HepG2 (cell line): ENCODE measurements around the gene SULT6B1. TPM values are rescaled to one million over a fixed set of nuclear protein-coding genes. Genes with fewer than 3 reads are reported as not detected.

ENCODE experiments used
- ATAC-seq: fragments of 200-7000 bp; cut with Tn5 transposase; 3 replicates; pipeline ENCODE4 v1.9.1; 2020; ENCODE audit warnings: mild to moderate bottlenecking, moderate library complexity
- BruUV-seq: library from RNA; stranded (reverse); fragments of 400-500 nt; replicated peaks from 2 replicates; lab custom pipeline; 2021; lab: Mats Ljungman, UMichigan
- CTCF ChIA-PET: fragments of 300-600 bp; formaldehyde crosslinking; extraction: SDS; loops from one replicate; lab custom pipeline; 2021; ENCODE audit warnings: low total read pairs, inconsistent platforms, low intra/inter-chr PET ratio; lab: Yijun Ruan, JAX
- POLR2A ChIA-PET: fragments of 350-600 bp; sonication (Branson Sonifier 250); formaldehyde crosslinking; loops from one replicate; lab custom pipeline; 2020; ENCODE audit warnings: antibody characterized with exemption, inconsistent platforms; lab: Yijun Ruan, JAX
- DNase-seq: peaks from one replicate; pipeline ENCODE4 v3.0.0-alpha.2; 2015; ENCODE audit warnings: low spot score
- FAIRE-seq: peaks from 3 replicates; lab custom pipeline; 2011; peaks lifted over from hg19 to GRCh38; lab: Jason Lieb, UNC
- H2AFZ ChIP-seq: one replicate; pipeline ENCODE4 v1.6.1; 2011; ENCODE audit warnings: low read length, inconsistent platforms
- H3K27ac ChIP-seq: fragments of 300-600 bp; 3 replicates; pipeline ENCODE4 v1.8.0; 2011; ENCODE audit warnings: mixed run types, mild to moderate bottlenecking, mixed read lengths, low read length, inconsistent platforms; ENCODE audit not compliant: insufficient read depth; ENCODE audit errors: extremely low read length
- H3K27me3 ChIP-seq, 2 experiments: fragments of 200-600 bp in 1 of 2; 2 replicates in 1 of 2; 3 replicates in 1 of 2; pipeline versions ENCODE4 v1.6.0 to v1.8.0; 2011; ENCODE audit warnings: low read length in 2 of 2, mild to moderate bottlenecking in 2 of 2, moderate library complexity in 2 of 2, inconsistent platforms in 1 of 2; ENCODE audit not compliant: insufficient read depth in 2 of 2, control insufficient read depth in 1 of 2
- H3K36me3 ChIP-seq, 2 experiments: fragments of 200-600 bp in 1 of 2; replicated peaks in 1 of 2; 2 replicates in 1 of 2; 3 replicates in 1 of 2; pipeline versions ENCODE4 v1.5.1 to v1.8.0; 2011; ENCODE audit warnings: low read length in 2 of 2, inconsistent platforms in 1 of 2; ENCODE audit not compliant: insufficient read depth in 2 of 2, control insufficient read depth in 1 of 2
- H3K4me1 ChIP-seq: 2 replicates; pipeline ENCODE4 v1.5.1; 2012; ENCODE audit warnings: low read length, inconsistent platforms; ENCODE audit not compliant: insufficient read depth
- H3K4me2 ChIP-seq: 2 replicates; pipeline ENCODE4 v1.6.0; 2011; ENCODE audit warnings: low read depth, low read length, inconsistent platforms
- H3K4me3 ChIP-seq, 3 experiments: fragments of 200-600 bp in 1 of 3; sonication (generic), shearing (Covaris generic) in 1 of 3; replicated peaks in 1 of 3; 2 replicates each; pipeline ENCODE4 v1.5.1; 2011 to 2016; ENCODE audit warnings: low read length in 3 of 3, inconsistent platforms in 2 of 3, low read depth in 2 of 3, mild to moderate bottlenecking in 2 of 3, control low read depth in 1 of 3, mixed read lengths in 1 of 3; ENCODE audit not compliant: insufficient read depth in 1 of 3
- H3K79me2 ChIP-seq: one replicate; pipeline ENCODE4 v1.6.1; 2011; ENCODE audit warnings: low read length, inconsistent platforms; ENCODE audit not compliant: insufficient read depth
- H3K9ac ChIP-seq: 2 replicates; pipeline ENCODE4 v1.6.0; 2011; ENCODE audit warnings: mild to moderate bottlenecking, low read depth, low read length, inconsistent platforms; ENCODE audit not compliant: insufficient read depth
- H3K9me3 ChIP-seq: 2 replicates; pipeline ENCODE4 v1.5.1; 2012; ENCODE audit warnings: mild to moderate bottlenecking, low read length
- H4K20me1 ChIP-seq: 2 replicates; pipeline ENCODE4 v1.6.0; 2011; ENCODE audit warnings: inconsistent platforms, mild to moderate bottlenecking, low read length, moderate library complexity; ENCODE audit not compliant: insufficient read depth
- ATRX ChIP-seq: sonication (generic); formaldehyde crosslinking; IDR thresholded peaks from 2 replicates; pipeline ENCODE4 v1.4.0; 2020; ENCODE audit warnings: missing genetic modification reagents, borderline replicate concordance
- BCL3 ChIP-seq: sonication (generic); formaldehyde crosslinking; IDR thresholded peaks from 2 replicates; pipeline ENCODE4 v1.5.1; 2020; ENCODE audit warnings: mild to moderate bottlenecking, missing genetic modification reagents, moderate library complexity
- HHEX ChIP-seq: IDR thresholded peaks from 2 replicates; pipeline ENCODE4 v1.6.1; 2016; ENCODE audit warnings: control low read depth
- NR2F6 ChIP-seq, 2 experiments: IDR thresholded peaks; 2 replicates each; pipeline ENCODE4 v1.6.1; 2016; ENCODE audit warnings: antibody characterized with exemption in 1 of 2, mild to moderate bottlenecking in 1 of 2
- POLR2AphosphoS5 ChIP-seq: IDR thresholded peaks from 2 replicates; pipeline ENCODE4 v1.6.1; 2012; ENCODE audit warnings: low read depth, low read length
- TGIF2 ChIP-seq: IDR thresholded peaks from 2 replicates; pipeline ENCODE4 v1.6.1; 2016; ENCODE audit warnings: control low read depth, missing compliant biosample characterization
- TSC22D2 ChIP-seq: sonication (generic); formaldehyde crosslinking; IDR thresholded peaks from 2 replicates; pipeline ENCODE4 v1.5.1; 2020; ENCODE audit warnings: missing genetic modification reagents, mild to moderate bottlenecking, borderline replicate concordance
- U2AF1 ChIP-seq: fragments of 200-400 bp; formaldehyde crosslinking; optimal IDR thresholded peaks from 2 replicates; pipeline ENCODE3; 2017; ENCODE audit warnings: mild to moderate bottlenecking, low read depth, low read length
- ZFAT ChIP-seq: sonication (generic); formaldehyde crosslinking; conservative IDR thresholded peaks from 2 replicates; pipeline ENCODE4 v1.8.1; 2023; ENCODE audit warnings: missing genetic modification reagents, inconsistent platforms
- ZMYM4 ChIP-seq: sonication (generic); formaldehyde crosslinking; IDR thresholded peaks from 2 replicates; pipeline ENCODE4 v1.8.1; 2023; ENCODE audit warnings: mild to moderate bottlenecking, missing genetic modification reagents
- ZNF547 ChIP-seq: sonication (generic); formaldehyde crosslinking; IDR thresholded peaks from 2 replicates; pipeline ENCODE4 v1.5.1; 2020; ENCODE audit warnings: mild to moderate bottlenecking, missing genetic modification reagents
- ZNF607 ChIP-seq: sonication (generic); formaldehyde crosslinking; IDR thresholded peaks from 2 replicates; pipeline ENCODE4 v1.5.1; 2020; ENCODE audit warnings: missing genetic modification reagents, mild to moderate bottlenecking, borderline replicate concordance
- ZNF83 ChIP-seq: sonication (generic); formaldehyde crosslinking; IDR thresholded peaks from 2 replicates; pipeline ENCODE4 v1.4.0; 2020; ENCODE audit warnings: missing genetic modification reagents, mild to moderate bottlenecking, borderline replicate concordance
- WGBS: methylation state at CpG from one replicate; pipeline ENCODE4 v1.1.6; 2017; ENCODE audit warnings: low lambda C conversion rate; 5-methylcytosine and 5-hydroxymethylcytosine counted together
- in situ Hi-C: cut with HindIII; loops from 2 replicates; pipeline ENCODE4 v1.10.0; 2017; ENCODE audit warnings: low pct_unique_long_range_greater_than_20kb; ENCODE audit not compliant: extremely low pct_ligation_motif_present
- intact Hi-C: fragments of 100-400 bp; cut with micrococcal nuclease; formaldehyde crosslinking; loops from one replicate; pipeline ENCODE4 v1.10.0; 2022; ENCODE audit not compliant: unreplicated experiment
- polyA plus RNA-seq, 8 experiments: library from polyadenylated mRNA; depleted of rRNA in 3 of 8; stranded (reverse) in 7 of 8; unstranded in 1 of 8; fragments of >200 nt; fragmentation: Illumina TruSeq in 4 of 8; extraction: Trizol in 4 of 8; gene quantifications; 2 replicates each; pipeline versions ENCODE4 v1.2.1 to v1.2.3, GENCODE V29; 2011 to 2016; ENCODE audit warnings: low read depth in 4 of 8, missing spikeins in 1 of 8, mixed read lengths in 1 of 8; ENCODE audit not compliant: insufficient read depth in 1 of 8
- total RNA-seq, 5 experiments: library from RNA; depleted of rRNA; stranded (reverse); fragments of >200 nt; fragmentation: Illumina TruSeq; extraction: Trizol; gene quantifications; 2 replicates each; pipeline ENCODE4 v1.2.3, GENCODE V29; 2016; ENCODE audit warnings: low read depth in 1 of 5
- TF ChIP-seq, protein P1 (sequence below): sonication (generic); formaldehyde crosslinking; conservative IDR thresholded peaks from 2 replicates; pipeline ENCODE4 v1.4.0; 2020; ENCODE audit warnings: mild to moderate bottlenecking, missing genetic modification reagents, moderate library complexity
- TF ChIP-seq, protein P2 (sequence below): IDR thresholded peaks from 2 replicates; pipeline ENCODE4 v1.4.0; 2020; ENCODE audit warnings: mild to moderate bottlenecking, missing genetic modification reagents

The SULT6B1 gene
- total and polyA plus RNA-seq, 2 of the 13 experiments (the other 11 are each of a cell fraction or from before 2014, with no cell fraction given): not detected

DNA sequence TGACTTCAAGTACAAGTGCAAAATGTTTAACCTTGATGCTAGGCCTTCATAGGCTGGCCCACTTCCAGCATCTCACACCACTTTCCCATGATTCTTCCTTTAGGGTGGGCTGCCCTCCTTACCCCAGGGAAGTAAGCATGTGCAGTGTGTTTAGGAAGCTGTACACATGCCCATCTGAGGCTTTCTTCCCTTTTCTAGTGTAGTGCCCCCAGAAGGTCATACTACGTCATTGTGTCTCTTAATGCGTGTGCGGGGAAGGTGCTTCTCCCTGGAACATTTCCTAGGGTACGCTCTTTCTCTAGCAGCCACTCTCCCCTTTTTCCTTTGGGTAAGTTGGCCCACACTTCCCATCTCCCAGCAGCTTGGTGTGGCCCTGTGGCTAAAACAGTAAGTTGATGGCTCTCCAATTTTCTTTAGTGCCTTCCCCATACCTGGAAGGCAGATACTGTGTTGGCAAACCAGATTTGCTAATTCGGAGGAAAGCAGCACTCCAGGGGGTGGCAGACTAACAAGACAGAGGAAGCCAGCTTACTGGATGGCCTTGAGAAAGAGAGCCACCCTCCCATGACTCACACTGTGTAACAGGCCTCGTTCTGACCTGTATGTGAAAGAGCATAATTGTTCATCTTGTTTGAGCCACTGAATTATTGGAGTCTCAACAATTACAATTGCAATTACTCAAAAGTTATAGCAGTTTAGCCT, 1.1 kb upstream of the SULT6B1 start:
- no peak overlapping the region for H2AFZ ChIP-seq
- no peak overlapping the region for H3K9ac ChIP-seq
- H3K27me3 ChIP-seq: peaks cover 3 to 23% of the 10 kb centered on the region in 2 experiments; a peak in 3 of 5 replicates
- no peaks in the 10 kb centered on the region for H3K79me2 ChIP-seq
- H3K9me3 ChIP-seq: no peaks in the 10 kb centered on the region
- H3K4me3 ChIP-seq: 0 out of 6 replicates have a peak overlapping the region, but pooled peaks of 2 of the 3 experiments have one; percentile 4 to 7
- DNase-seq (peak; percentile 90), ATAC-seq (peak; percentile 98), FAIRE-seq (peak; percentile 99)
- H3K4me2 ChIP-seq: peak overlapping the region; percentile 62
- H3K27ac ChIP-seq: no peak overlapping the region
- BruUV-seq: no TSS peak
- H4K20me1 ChIP-seq: no peaks in the 10 kb centered on the region
- H3K36me3 ChIP-seq: no peaks in the 10 kb centered on the region
- intact Hi-C loops: loop anchor here (1.0 kb wide), 1 partner anchor 21 kb away; no protein-coding TSS in a partner anchor
- in situ Hi-C loops: no loop called here
- peaks cover 21% of the 10 kb centered on the region for H3K4me1 ChIP-seq
- 41% methylated on average over 6 of the region's 6 CpGs for WGBS
- CTCF ChIA-PET: no interaction called here
- POLR2A ChIA-PET: interaction anchor here (0.8 to 2.9 kb wide), 4 partner anchors 11 to 42 kb away, joined by 3 to 9 read pairs (median 4); partner anchors contain the start of genes CEBPZ and NDUFAF7
- no peak for TF ChIP-seq ATRX (CRISPR knock-in tag)
- TF ChIP-seq TSC22D2 (CRISPR knock-in tag): no peak
- no peak for TF ChIP-seq U2AF1
- TF ChIP-seq ZFAT (CRISPR knock-in tag): no peak
- TF ChIP-seq HHEX (CRISPR knock-in tag): no peak
- TF ChIP-seq ZNF83 (CRISPR knock-in tag): no peak
- peak; percentile 41; the same call in 1 of the 2 replicates for TF ChIP-seq ZMYM4
- TF ChIP-seq POLR2AphosphoS5: no peak
- TF ChIP-seq ZNF547 (CRISPR knock-in tag): no peak
- TF ChIP-seq NR2F6 (IDR thresholded peaks at IDR 0.05): no peak
- TF ChIP-seq NR2F6 (CRISPR knock-in tag; IDR thresholded peaks at IDR 0.05): peak; percentile 64
- TF ChIP-seq ZNF607 (CRISPR knock-in tag): 0 out of 2 replicates have a peak, but pooled peaks have one; percentile 36
- TF ChIP-seq, protein P1, sequence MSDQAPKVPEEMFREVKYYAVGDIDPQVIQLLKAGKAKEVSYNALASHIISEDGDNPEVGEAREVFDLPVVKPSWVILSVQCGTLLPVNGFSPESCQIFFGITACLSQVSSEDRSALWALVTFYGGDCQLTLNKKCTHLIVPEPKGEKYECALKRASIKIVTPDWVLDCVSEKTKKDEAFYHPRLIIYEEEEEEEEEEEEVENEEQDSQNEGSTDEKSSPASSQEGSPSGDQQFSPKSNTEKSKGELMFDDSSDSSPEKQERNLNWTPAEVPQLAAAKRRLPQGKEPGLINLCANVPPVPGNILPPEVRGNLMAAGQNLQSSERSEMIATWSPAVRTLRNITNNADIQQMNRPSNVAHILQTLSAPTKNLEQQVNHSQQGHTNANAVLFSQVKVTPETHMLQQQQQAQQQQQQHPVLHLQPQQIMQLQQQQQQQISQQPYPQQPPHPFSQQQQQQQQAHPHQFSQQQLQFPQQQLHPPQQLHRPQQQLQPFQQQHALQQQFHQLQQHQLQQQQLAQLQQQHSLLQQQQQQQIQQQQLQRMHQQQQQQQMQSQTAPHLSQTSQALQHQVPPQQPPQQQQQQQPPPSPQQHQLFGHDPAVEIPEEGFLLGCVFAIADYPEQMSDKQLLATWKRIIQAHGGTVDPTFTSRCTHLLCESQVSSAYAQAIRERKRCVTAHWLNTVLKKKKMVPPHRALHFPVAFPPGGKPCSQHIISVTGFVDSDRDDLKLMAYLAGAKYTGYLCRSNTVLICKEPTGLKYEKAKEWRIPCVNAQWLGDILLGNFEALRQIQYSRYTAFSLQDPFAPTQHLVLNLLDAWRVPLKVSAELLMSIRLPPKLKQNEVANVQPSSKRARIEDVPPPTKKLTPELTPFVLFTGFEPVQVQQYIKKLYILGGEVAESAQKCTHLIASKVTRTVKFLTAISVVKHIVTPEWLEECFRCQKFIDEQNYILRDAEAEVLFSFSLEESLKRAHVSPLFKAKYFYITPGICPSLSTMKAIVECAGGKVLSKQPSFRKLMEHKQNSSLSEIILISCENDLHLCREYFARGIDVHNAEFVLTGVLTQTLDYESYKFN (CRISPR knock-in tag): peak; percentile 40; the same call in 1 of the 2 replicates
- peak; percentile 35; the same call in 1 of the 2 replicates for TF ChIP-seq TGIF2
- TF ChIP-seq, protein P2, sequence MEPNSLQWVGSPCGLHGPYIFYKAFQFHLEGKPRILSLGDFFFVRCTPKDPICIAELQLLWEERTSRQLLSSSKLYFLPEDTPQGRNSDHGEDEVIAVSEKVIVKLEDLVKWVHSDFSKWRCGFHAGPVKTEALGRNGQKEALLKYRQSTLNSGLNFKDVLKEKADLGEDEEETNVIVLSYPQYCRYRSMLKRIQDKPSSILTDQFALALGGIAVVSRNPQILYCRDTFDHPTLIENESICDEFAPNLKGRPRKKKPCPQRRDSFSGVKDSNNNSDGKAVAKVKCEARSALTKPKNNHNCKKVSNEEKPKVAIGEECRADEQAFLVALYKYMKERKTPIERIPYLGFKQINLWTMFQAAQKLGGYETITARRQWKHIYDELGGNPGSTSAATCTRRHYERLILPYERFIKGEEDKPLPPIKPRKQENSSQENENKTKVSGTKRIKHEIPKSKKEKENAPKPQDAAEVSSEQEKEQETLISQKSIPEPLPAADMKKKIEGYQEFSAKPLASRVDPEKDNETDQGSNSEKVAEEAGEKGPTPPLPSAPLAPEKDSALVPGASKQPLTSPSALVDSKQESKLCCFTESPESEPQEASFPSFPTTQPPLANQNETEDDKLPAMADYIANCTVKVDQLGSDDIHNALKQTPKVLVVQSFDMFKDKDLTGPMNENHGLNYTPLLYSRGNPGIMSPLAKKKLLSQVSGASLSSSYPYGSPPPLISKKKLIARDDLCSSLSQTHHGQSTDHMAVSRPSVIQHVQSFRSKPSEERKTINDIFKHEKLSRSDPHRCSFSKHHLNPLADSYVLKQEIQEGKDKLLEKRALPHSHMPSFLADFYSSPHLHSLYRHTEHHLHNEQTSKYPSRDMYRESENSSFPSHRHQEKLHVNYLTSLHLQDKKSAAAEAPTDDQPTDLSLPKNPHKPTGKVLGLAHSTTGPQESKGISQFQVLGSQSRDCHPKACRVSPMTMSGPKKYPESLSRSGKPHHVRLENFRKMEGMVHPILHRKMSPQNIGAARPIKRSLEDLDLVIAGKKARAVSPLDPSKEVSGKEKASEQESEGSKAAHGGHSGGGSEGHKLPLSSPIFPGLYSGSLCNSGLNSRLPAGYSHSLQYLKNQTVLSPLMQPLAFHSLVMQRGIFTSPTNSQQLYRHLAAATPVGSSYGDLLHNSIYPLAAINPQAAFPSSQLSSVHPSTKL (CRISPR knock-in tag): peak; percentile 73
- no peak for TF ChIP-seq BCL3 (CRISPR knock-in tag)
